Upper lobe of right lung (tissue), 1 donor: ENCODE measurements around the gene SGCA. TPM values are rescaled to one million over a fixed set of nuclear protein-coding genes. Genes with fewer than 3 reads are reported as not detected.

Experiments used
- ATAC-seq: fragments of 200-7000 bp; cut with Tn5 transposase; one replicate; pipeline ENCODE4 v1.9.1; 2020; ENCODE audit warnings: mild to moderate bottlenecking, moderate library complexity
- DNase-seq: peaks from one replicate; pipeline ENCODE4 v3.0.0-alpha.2; 2020
- H3K27ac ChIP-seq: fragments of 200-600 bp; one replicate; pipeline ENCODE4 v1.8.0; 2022
- H3K27me3 ChIP-seq: fragments of 200-600 bp; one replicate; pipeline ENCODE4 v1.8.0; 2022; ENCODE audit warnings: mild to moderate bottlenecking
- H3K36me3 ChIP-seq: fragments of 200-600 bp; one replicate; pipeline ENCODE4 v1.8.0; 2022
- H3K4me1 ChIP-seq: fragments of 200-600 bp; one replicate; pipeline ENCODE4 v1.8.0; 2022
- H3K4me3 ChIP-seq: fragments of 200-600 bp; one replicate; pipeline ENCODE4 v1.8.0; 2022; ENCODE audit warnings: mild to moderate bottlenecking
- H3K9me3 ChIP-seq: fragments of 200-600 bp; one replicate; pipeline ENCODE4 v1.8.0; 2022
- intact Hi-C: fragments of 100-400 bp; cut with DNase I; formaldehyde crosslinking; loops from one replicate; pipeline ENCODE4 v1.11.0; 2022
- total RNA-seq: library from RNA; stranded (reverse); fragmentation: NEBNext Ultra II Directional; extraction: Animal tissue kit (Norgen Biotek cat#: 25700); gene quantifications from one replicate; pipeline ENCODE4 v1.2.1, GENCODE V29; 2021
- TF ChIP-seq, protein P1 (sequence below): fragments of 200-600 bp; IDR thresholded peaks from one replicate; pipeline ENCODE4 v1.8.0; 2022; ENCODE audit warnings: antibody characterized with exemption
- donor health status: DM: no; HTN: yes; CAD: no; lungs with severe emphysema.

SGCA gene
- total RNA-seq, 1 donor from 2014 or later, result 27.8 TPM

DNA sequence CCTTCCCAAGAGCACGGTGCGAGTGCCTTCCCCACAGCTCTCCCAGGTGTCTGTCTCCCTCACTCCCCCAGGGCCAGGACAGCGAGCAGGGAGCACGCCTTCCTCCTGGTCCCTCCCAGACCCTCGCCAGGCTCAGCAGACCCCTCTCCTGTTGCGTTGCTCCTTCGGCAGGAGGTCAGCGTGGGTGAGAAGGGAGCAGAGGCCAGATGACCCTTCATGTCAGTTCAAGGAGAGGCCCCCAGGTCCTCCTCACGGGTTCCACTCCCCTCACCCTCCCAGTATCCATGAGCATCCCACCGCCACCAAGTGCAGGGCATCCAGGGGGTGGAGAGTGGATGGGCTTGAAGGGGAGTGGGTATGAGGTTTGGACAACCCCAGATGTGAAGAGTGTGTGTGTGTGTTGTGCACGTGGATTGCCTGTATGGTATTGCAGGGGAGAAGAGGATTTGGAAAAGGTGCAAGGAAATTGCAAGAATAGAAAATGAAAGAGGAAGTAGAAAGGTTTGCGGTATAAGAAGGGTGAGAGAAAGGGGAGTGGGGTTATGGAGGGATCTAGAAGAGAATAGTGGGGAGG, 17.7 kb downstream of the SGCA start:
- TF ChIP-seq, protein P1, sequence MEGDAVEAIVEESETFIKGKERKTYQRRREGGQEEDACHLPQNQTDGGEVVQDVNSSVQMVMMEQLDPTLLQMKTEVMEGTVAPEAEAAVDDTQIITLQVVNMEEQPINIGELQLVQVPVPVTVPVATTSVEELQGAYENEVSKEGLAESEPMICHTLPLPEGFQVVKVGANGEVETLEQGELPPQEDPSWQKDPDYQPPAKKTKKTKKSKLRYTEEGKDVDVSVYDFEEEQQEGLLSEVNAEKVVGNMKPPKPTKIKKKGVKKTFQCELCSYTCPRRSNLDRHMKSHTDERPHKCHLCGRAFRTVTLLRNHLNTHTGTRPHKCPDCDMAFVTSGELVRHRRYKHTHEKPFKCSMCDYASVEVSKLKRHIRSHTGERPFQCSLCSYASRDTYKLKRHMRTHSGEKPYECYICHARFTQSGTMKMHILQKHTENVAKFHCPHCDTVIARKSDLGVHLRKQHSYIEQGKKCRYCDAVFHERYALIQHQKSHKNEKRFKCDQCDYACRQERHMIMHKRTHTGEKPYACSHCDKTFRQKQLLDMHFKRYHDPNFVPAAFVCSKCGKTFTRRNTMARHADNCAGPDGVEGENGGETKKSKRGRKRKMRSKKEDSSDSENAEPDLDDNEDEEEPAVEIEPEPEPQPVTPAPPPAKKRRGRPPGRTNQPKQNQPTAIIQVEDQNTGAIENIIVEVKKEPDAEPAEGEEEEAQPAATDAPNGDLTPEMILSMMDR, result no peak
- Histone ChIP-seq H3K36me3 (peaks cover 17% of the 10 kb centered on the region), H3K4me1 (peaks cover 10% of the 10 kb centered on the region), H3K27ac (peak overlapping the region; percentile 24), H3K4me3 (no peak overlapping the region), H3K27me3 (no peaks in the 10 kb centered on the region), H3K9me3 (no peaks in the 10 kb centered on the region)
- intact Hi-C loops, result no loop called here
- ATAC-seq, result peak; percentile 23
- no peak for DNase-seq

DNA sequence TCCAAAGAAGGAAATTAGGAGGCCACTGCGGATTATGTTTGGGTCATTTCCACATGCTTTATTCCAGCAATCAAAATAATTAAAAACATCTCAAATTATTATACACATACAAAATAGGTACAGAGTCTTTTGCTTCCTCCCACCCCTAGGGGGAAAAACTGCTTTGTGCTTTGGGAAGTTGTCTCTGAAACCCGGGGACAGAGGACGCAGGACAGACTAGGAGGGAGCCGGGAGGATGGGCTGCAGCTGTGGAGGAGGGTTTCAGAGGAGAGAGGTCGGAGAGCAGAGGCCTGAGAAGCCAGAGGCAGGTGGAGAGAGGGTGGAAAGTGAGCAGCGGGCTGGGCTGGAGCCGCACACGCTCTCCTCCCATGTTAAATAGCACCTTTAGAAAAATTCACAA, 18.3 kb downstream of the SGCA start:
- Histone ChIP-seq H3K9me3 (no peaks in the 10 kb centered on the region), H3K4me1 (peaks cover 6% of the 10 kb centered on the region), H3K27me3 (no peaks in the 10 kb centered on the region), H3K36me3 (peaks cover 23% of the 10 kb centered on the region), H3K27ac (peak overlapping the region; percentile 17), H3K4me3 (no peak overlapping the region)
- DNase-seq (no peak), ATAC-seq (no peak)
- TF ChIP-seq, protein P1, result no peak
- intact Hi-C loops, result no loop called here

DNA sequence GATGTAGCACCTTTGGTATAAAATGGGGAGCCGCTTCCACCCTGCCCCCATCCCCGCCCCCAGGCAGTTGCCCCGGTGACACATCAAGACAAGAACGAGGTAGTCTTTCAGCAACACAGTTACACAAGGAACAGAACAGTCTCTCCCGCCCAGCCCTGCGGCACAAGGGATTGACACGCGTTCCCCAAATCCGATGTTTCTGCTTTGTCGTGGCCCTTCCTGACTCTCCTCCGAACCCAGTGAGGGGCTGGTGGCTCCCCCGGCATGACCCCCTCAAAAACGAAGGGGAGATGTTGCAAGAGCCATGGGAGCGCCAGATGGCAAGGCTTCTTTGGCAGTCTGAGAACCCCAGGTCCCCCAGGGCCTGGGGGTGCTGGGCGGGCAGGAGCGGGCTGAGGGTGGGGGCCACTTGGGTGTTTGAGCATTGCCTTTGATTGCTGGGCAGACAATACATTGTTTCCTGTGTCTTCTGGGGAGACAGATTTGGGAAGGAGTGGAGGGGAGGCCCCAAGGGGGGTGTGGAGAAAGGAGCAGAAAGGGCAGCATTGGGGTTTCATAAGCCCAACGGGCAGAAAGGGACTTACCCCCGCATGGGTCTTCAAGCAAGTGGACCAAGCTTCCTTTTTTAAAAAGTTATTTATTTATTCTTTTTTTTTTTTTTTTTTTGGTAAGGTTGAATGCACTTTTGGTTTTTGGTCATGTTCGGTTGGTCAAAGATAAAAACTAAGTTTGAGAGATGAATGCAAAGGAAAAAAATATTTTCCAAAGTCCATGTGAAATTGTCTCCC, 19.0 kb downstream of the SGCA start:
- H3K4me3 ChIP-seq, result no peak overlapping the region
- TF ChIP-seq, protein P1, result no peak
- DNase-seq (peak; percentile 76), ATAC-seq (peak; percentile 58)
- H3K4me1 ChIP-seq, result peaks cover 6% of the 10 kb centered on the region
- no peaks in the 10 kb centered on the region for H3K27me3 ChIP-seq
- intact Hi-C loops, result no loop called here
- H3K9me3 ChIP-seq, result no peaks in the 10 kb centered on the region
- peaks cover 30% of the 10 kb centered on the region for H3K36me3 ChIP-seq
- no peak overlapping the region for H3K27ac ChIP-seq

DNA sequence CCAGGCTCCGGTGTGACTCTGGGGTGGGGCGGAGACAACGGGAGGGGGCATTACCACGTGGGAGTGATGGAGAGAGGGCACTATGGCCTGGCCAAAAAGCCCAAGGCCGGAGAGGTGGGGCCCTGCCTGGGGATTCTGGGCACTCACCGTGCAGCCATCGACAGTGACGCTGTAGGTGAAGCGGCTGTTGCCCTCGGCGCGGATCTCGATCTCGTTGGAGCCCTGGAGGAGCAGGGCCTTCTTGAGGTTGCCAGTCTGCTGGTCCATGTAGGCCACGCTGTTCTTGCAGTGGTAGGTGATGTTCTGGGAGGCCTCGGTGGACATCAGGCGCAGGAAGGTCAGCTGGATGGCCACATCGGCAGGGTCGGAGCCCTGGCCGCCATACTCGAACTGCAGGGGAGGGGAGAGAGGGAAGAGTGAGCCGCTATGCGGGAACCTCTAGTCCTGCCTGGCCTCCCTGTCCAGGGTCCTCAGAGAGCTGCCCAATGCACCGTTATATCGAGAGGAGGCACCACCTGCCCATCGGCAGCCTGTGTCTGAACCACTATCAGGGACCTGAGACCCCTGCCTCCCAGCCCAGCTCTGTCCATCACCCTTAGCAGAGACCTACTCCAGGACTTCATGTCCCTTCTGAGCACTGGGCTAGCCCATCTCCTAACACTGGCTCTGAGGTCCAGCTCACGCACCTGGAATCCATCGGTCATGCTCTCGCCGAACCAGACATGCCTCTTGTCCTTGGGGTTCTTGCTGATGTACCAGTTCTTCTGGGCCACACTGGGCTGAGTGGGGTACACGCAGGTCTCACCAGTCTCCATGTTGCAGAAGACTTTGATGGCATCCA, 20.0 kb downstream of the SGCA start:
- Histone ChIP-seq H3K4me1 (peaks cover 6% of the 10 kb centered on the region), H3K36me3 (peaks cover 41% of the 10 kb centered on the region), H3K27ac (no peak overlapping the region), H3K4me3 (no peak overlapping the region), H3K27me3 (no peaks in the 10 kb centered on the region), H3K9me3 (no peaks in the 10 kb centered on the region)
- TF ChIP-seq, protein P1, result no peak
- DNase-seq (no peak), ATAC-seq (no peak)
- intact Hi-C loops, result no loop called here

DNA sequence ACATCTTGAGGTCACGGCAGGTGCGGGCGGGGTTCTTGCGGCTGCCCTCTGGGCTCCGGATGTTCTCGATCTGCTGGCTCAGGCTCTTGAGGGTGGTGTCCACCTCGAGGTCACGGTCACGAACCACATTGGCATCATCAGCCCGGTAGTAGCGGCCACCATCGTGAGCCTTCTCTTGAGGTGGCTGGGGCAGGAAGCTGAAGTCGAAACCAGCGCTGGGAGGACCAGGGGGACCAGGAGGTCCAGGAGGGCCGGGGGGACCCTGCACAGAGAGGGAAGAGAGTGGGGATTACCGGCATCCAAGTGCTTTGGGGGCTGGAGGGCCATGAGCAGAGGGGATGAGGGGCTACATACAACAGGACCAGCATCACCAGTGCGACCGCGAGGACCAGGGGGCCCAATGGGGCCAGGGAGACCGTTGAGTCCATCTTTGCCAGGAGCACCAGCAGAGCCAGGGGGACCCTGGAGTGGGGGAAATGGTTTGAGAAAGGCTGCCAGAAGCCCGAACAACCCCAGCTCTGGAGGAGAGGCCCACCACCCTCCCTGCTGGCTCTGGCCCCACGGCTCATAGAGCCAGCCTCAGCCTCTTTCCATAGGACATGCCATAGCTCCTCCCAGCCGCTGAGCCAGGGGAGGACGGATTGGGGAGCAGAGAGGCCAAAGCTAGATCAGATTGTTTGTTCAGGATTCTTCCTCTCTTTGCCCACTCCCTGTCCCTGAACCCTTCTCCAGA, 21.0 kb downstream of the SGCA start:
- Histone ChIP-seq H3K36me3 (peaks cover 42% of the 10 kb centered on the region), H3K4me3 (no peak overlapping the region), H3K4me1 (peaks cover 6% of the 10 kb centered on the region), H3K27ac (no peak overlapping the region), H3K27me3 (no peaks in the 10 kb centered on the region), H3K9me3 (no peaks in the 10 kb centered on the region)
- TF ChIP-seq, protein P1, result no peak
- intact Hi-C loops, result no loop called here
- ATAC-seq, result no peak
- DNase-seq, result no peak
